K562 (cell line): Measurements from ENCODE around the gene PHLDB3. TPM values are rescaled to one million over a fixed set of nuclear protein-coding genes. Genes with fewer than 3 reads are reported as not detected.
A peak's percentile ranks its signal among the peaks of the same experiment; 100 is the strongest.

Source experiments
- ADNP ChIP-seq: fragments of 200-800 bp; sonication (Bioruptor generic); IDR thresholded peaks from 2 replicates; pipeline ENCODE4 v1.6.1; 2016; ENCODE audit warnings: missing genetic modification characterization, missing compliant biosample characterization
- ARID1B ChIP-seq: fragments of 450-650 bp; IDR thresholded peaks from 2 replicates; pipeline ENCODE4 v1.6.1; 2016; ENCODE audit warnings: antibody characterized with exemption, mild to moderate bottlenecking, inconsistent platforms
- BCOR ChIP-seq: fragments of 450-650 bp; IDR thresholded peaks from 2 replicates; pipeline ENCODE4 v1.6.1; 2016
- CBFA2T2 ChIP-seq: fragments of 450-650 bp; conservative IDR thresholded peaks from 2 replicates; pipeline ENCODE4 v1.6.1; 2017; ENCODE audit warnings: mild to moderate bottlenecking
- CTBP1 ChIP-seq: fragments of 450-650 bp; IDR thresholded peaks from 2 replicates; pipeline ENCODE4 v1.6.1; 2016; ENCODE audit warnings: borderline replicate concordance
- DPF2 ChIP-seq: fragments of 450-650 bp; IDR thresholded peaks from 2 replicates; pipeline ENCODE4 v1.6.1; 2016
- HDAC2 ChIP-seq: fragments of 450-650 bp; IDR thresholded peaks from 2 replicates; pipeline ENCODE4 v1.6.1; 2016; ENCODE audit warnings: mild to moderate bottlenecking
- LEF1 ChIP-seq: fragments of 450-650 bp; IDR thresholded peaks from 2 replicates; pipeline ENCODE4 v1.6.1; 2016; ENCODE audit warnings: mild to moderate bottlenecking
- MAFG ChIP-seq: fragments of 450-650 bp; conservative IDR thresholded peaks from 2 replicates; pipeline ENCODE4 v1.6.1; 2016; ENCODE audit warnings: missing genetic modification characterization, missing compliant biosample characterization
- MEIS2 ChIP-seq: fragments of 450-650 bp; IDR thresholded peaks from 2 replicates; pipeline ENCODE4 v1.6.1; 2014; ENCODE audit warnings: mild to moderate bottlenecking; ENCODE audit not compliant: partially characterized antibody
- MTA2 ChIP-seq: fragments of 450-650 bp; IDR thresholded peaks from 2 replicates; pipeline ENCODE4 v1.6.1; 2016; ENCODE audit warnings: low read depth
- NCOR1 ChIP-seq: fragments of 450-650 bp; IDR thresholded peaks from 2 replicates; pipeline ENCODE4 v1.6.1; 2016; ENCODE audit warnings: mild to moderate bottlenecking, moderate library complexity
- NFE2 ChIP-seq: IDR thresholded peaks from 2 replicates; pipeline ENCODE4 v1.6.1; 2014; ENCODE audit warnings: antibody characterized with exemption, low read depth
- NFRKB ChIP-seq: fragments of 450-650 bp; IDR thresholded peaks from 2 replicates; pipeline ENCODE4 v1.6.1; 2016; ENCODE audit warnings: low read depth
- PCBP2 ChIP-seq: fragments of 200-400 bp; formaldehyde crosslinking; IDR thresholded peaks from 2 replicates; pipeline ENCODE4 v1.6.1; 2018; ENCODE audit warnings: low read length, low read depth, mild to moderate bottlenecking, moderate library complexity; ENCODE audit not compliant: poor library complexity, severe bottlenecking
- RCOR1 ChIP-seq, 2 experiments: IDR thresholded peaks; 2 replicates each; pipeline ENCODE4 v1.6.1; 2012; ENCODE audit warnings: low read depth in 2 of 2, low read length in 2 of 2, borderline replicate concordance in 1 of 2, improper control_type of control experiment in 1 of 2
- TAL1 ChIP-seq: fragments of 450-650 bp; IDR thresholded peaks from 2 replicates; pipeline ENCODE4 v1.6.1; 2016; ENCODE audit warnings: mild to moderate bottlenecking
- TBP ChIP-seq: optimal IDR thresholded peaks from 2 replicates; pipeline ENCODE3; 2011; ENCODE audit warnings: low read depth, low read length, improper control_type of control experiment
- TEAD4 ChIP-seq, 2 experiments: sonication (generic) in 1 of 2; formaldehyde crosslinking in 1 of 2; IDR thresholded peaks; 2 replicates each; pipeline versions ENCODE4 v1.6.1 to v1.8.0; 2012 to 2022; ENCODE audit warnings: borderline replicate concordance in 1 of 2, inconsistent platforms in 1 of 2, low read length in 1 of 2, mild to moderate bottlenecking in 1 of 2, missing genetic modification reagents in 1 of 2
- ZNF274 ChIP-seq: IDR thresholded peaks from 2 replicates; pipeline ENCODE4 v1.6.1; 2011; ENCODE audit warnings: low read depth, mild to moderate bottlenecking, low read length, moderate library complexity, borderline replicate concordance
- ZNF77 ChIP-seq: fragments of 250-450 bp; sonication (Bioruptor Pico); IDR thresholded peaks from 2 replicates; pipeline ENCODE4 v1.5.0; 2020
- polyA plus RNA-seq, 8 experiments: library from polyadenylated mRNA; depleted of rRNA in 4 of 8; stranded (reverse) in 5 of 8; unstranded in 3 of 8; fragments of >200 nt; fragmentation: Nextera tagmentation in 2 of 8; fragmentation: Illumina TruSeq in 1 of 8; extraction: Ambion mirVana in 2 of 8; extraction: Trizol in 1 of 8; gene quantifications; 2 replicates each; pipeline versions ENCODE4 v1.2.1 to v1.2.3, GENCODE V29; 2011 to 2014; ENCODE audit warnings: inconsistent platforms in 1 of 8, missing spikeins in 1 of 8
- total RNA-seq, 7 experiments: library from RNA; depleted of rRNA in 6 of 7; stranded (reverse); fragments of >200 nt in 6 of 7; fragmentation: Illumina TruSeq in 2 of 7; extraction: Trizol in 2 of 7; gene quantifications; 2 replicates each; pipeline versions ENCODE4 v1.2.1 to v1.2.3, GENCODE V29; 2011 to 2021; ENCODE audit warnings: low replicate concordance in 1 of 7
- TF ChIP-seq, protein P1 (sequence below): fragments of 450-650 bp; formaldehyde crosslinking; IDR thresholded peaks from 2 replicates; pipeline ENCODE4 v1.4.0; 2020; ENCODE audit warnings: mild to moderate bottlenecking, moderate library complexity
- TF ChIP-seq, protein P2 (sequence below), 2 experiments: fragments of 450-650 bp in 1 of 2; sonication (generic) in 1 of 2; formaldehyde crosslinking in 1 of 2; IDR thresholded peaks in 1 of 2; conservative IDR thresholded peaks in 1 of 2; 2 replicates each; pipeline versions ENCODE4 v1.6.1 to v1.8.1; 2016 to 2023; ENCODE audit warnings: mild to moderate bottlenecking in 2 of 2, moderate library complexity in 2 of 2, inconsistent platforms in 1 of 2, missing genetic modification reagents in 1 of 2
- TF ChIP-seq, protein P3 (sequence below): fragments of 250-450 bp; sonication (Bioruptor Pico); IDR thresholded peaks from 2 replicates; pipeline ENCODE4 v1.8.0; 2021; ENCODE audit warnings: borderline replicate concordance, mild to moderate bottlenecking, moderate library complexity; ENCODE audit not compliant: poor library complexity, severe bottlenecking
- TF ChIP-seq, protein P4 (sequence below): fragments of 250-450 bp; sonication (Bioruptor Pico); IDR thresholded peaks from 2 replicates; pipeline ENCODE4 v1.6.1; 2021; ENCODE audit warnings: mild to moderate bottlenecking

The PHLDB3 gene
- total and polyA plus RNA-seq, 9 of the 15 experiments (the other 6 are each of a cell fraction or from before 2014, with no cell fraction given), result 0.04 to 23.5 (median 3.9) TPM

DNA sequence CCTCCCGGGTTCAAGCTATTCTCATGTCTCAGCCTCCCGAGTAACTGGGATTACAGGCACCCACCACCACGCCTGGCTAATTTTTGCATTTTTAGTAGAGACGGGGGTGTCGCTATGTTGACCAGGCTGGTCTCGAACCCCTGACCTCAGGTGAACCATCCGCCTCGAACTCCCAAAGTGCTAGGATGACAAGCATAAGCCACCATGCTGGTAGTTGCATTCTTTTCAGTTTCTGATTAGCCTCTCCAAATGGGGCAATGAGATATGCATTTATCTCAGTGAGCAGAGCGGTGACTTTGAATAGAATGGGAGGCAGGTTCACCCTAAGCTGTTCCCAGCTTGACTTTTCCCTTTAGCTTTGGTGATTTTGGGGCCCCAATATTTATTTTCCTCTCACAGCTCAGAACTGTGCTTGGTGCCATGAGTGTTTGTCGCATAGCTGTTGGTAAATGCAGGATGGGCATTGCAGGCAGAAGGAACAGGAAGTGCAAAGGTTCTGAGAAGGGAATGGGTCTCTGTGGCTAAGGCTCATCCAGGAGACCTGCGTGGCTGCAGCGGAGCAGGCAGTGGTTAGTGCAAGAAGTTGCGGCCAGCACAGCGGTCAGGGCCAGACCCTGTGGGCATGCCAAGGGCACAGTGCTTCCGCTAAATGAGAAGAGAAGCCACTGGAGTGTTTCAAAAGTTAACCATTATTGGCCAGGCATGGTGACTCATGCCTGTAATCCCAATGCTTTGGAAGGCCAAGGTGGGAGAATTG lies 59.8 kb downstream of the PHLDB3 start (continued):
- TF ChIP-seq, protein P1, sequence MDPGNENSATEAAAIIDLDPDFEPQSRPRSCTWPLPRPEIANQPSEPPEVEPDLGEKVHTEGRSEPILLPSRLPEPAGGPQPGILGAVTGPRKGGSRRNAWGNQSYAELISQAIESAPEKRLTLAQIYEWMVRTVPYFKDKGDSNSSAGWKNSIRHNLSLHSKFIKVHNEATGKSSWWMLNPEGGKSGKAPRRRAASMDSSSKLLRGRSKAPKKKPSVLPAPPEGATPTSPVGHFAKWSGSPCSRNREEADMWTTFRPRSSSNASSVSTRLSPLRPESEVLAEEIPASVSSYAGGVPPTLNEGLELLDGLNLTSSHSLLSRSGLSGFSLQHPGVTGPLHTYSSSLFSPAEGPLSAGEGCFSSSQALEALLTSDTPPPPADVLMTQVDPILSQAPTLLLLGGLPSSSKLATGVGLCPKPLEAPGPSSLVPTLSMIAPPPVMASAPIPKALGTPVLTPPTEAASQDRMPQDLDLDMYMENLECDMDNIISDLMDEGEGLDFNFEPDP (CRISPR knock-in tag), result no peak
- TF ChIP-seq, protein P2, sequence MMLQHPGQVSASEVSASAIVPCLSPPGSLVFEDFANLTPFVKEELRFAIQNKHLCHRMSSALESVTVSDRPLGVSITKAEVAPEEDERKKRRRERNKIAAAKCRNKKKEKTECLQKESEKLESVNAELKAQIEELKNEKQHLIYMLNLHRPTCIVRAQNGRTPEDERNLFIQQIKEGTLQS (IDR thresholded peaks at IDR 0.05), result 0 out of 2 replicates have a peak, but pooled peaks have one; percentile 19
- TF ChIP-seq, protein P2 (CRISPR knock-in tag; conservative IDR thresholded peaks at IDR 0.05), result no peak
- TF ChIP-seq LEF1 (peak; percentile 40; the same call in 1 of the 2 replicates), CBFA2T2 (peak; percentile 82), TAL1 (peak; percentile 88), HDAC2 (peak; percentile 63), ZNF77 (no peak), DPF2 (peak; percentile 84), MEIS2 (no peak), NFRKB (no peak), MAFG (tag) (peak; percentile 25; the same call in 1 of the 2 replicates), PCBP2 (no peak), ZNF274 (no peak), NFE2 (peak; percentile 38; the same call in 1 of the 2 replicates), TBP (peak; percentile 86), MTA2 (peak; percentile 77), ARID1B (peak; percentile 92), TEAD4 (IDR thresholded peaks at IDR 0.05; ENCODE audit: low read length) (peak; percentile 78), TEAD4 (CRISPR knock-in tag; IDR thresholded peaks at IDR 0.05; ENCODE audit: borderline replicate concordance) (no peak), ADNP (tag) (peak; percentile 82; the same call in 1 of the 2 replicates), CTBP1 (peak; percentile 17; the same call in 1 of the 2 replicates), RCOR1 (IDR thresholded peaks at IDR 0.05; ENCODE audit: borderline replicate concordance in 1 of 2, low read depth in 2 of 2, low read length in 2 of 2) (peak in 1 of 2 experiments; percentile 60; a peak in 1 of 4 replicates), NCOR1 (peak; percentile 85), BCOR (peak; percentile 76)
- TF ChIP-seq, protein P3, sequence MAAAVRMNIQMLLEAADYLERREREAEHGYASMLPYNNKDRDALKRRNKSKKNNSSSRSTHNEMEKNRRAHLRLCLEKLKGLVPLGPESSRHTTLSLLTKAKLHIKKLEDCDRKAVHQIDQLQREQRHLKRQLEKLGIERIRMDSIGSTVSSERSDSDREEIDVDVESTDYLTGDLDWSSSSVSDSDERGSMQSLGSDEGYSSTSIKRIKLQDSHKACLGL (CRISPR knock-in tag), result no peak
- TF ChIP-seq, protein P4, sequence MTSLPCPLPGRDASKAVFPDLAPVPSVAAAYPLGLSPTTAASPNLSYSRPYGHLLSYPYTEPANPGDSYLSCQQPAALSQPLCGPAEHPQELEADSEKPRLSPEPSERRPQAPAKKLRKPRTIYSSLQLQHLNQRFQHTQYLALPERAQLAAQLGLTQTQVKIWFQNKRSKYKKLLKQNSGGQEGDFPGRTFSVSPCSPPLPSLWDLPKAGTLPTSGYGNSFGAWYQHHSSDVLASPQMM (CRISPR knock-in tag), result no peak
